ENCODE data around the gene NT5DC4. TPM values are rescaled to one million over a fixed set of nuclear protein-coding genes. Genes with fewer than 3 reads are reported as not detected.

The NT5DC4 gene
- total and polyA plus RNA-seq, 2 experiments from 2014 or later, result 0.79 to 2.7 TPM

- no peak overlapping the region for H2AFZ ChIP-seq
- H3K36me3 ChIP-seq (replicated peaks; ENCODE audit: insufficient read depth, low read depth), result no peaks in the 10 kb centered on the region
- TF ChIP-seq EZH2 (IDR thresholded peaks at IDR 0.05; ENCODE audit: borderline replicate concordance) (no peak), CTCF (IDR thresholded peaks at IDR 0.05; ENCODE audit: poor library complexity) (no peak), EZH2phosphoT487 (IDR thresholded peaks at IDR 0.05; ENCODE audit: low read depth, severe bottlenecking, unreplicated experiment) (no peak)
- no peaks in the 10 kb centered on the region for H3K9me2 ChIP-seq (replicated peaks; ENCODE audit: insufficient read depth)
- no peaks in the 10 kb centered on the region for H3K79me2 ChIP-seq
- peak overlapping the region; percentile 22 for H3K4me2 ChIP-seq
- no peaks in the 10 kb centered on the region for H4K20me1 ChIP-seq (ENCODE audit: insufficient read depth, poor library complexity, severe bottlenecking)
- no peak overlapping the region for H3K4me3 ChIP-seq
- H3K9me3 ChIP-seq (ENCODE audit: low read depth), result no peaks in the 10 kb centered on the region
- peak; percentile 89 for DNase-seq (ENCODE audit: low spot score)
- peak overlapping the region; percentile 90 for H3K27ac ChIP-seq
- WGBS (ENCODE audit: low lambda C conversion rate, missing lambda C conversion rate), result 79% methylated on average over 15 of the region's 15 CpGs
- H3K4me1 ChIP-seq (ENCODE audit: insufficient read depth), result no peaks in the 10 kb centered on the region
- no peaks in the 10 kb centered on the region for H3K27me3 ChIP-seq
Observed at GRCh38 chr2:112725545-112726457, 5.0 kb downstream of the NT5DC4 start.

DNA sequence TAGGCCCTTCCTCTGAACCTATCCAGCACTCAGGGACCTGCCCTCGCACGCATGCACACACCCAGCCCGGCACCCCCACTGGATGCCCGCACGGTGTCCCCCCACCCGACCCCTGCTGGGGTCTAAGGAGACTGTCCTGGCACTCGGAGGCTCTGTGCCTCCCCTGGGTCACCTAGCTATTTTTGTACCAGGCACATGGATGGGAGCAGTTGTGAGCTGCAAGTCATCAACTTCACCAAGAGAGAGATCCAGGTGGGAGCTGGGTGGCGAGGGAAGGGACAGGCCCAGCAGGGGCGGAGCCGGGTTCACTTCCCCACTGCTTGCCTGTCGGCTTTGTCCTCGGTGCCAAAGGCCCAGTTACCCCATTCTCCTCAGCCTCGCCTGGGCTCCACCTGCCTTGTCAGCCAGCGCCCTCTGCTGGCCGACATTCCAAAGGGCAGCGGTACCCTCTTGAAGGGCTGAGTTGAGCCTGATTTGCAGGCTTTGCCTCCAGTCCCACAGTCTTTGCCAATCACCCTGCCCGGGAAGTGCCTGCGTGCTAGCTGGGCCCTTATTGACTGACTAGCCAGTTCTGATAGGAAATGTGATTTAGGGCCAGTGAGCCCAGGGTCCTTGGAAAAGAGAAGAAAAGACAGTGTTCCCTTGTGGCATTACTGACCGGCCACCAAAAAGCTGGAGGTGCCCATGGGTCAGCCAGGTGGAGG lies 5.8 kb downstream of the NT5DC4 start:
- Histone ChIP-seq H3K9me2 (replicated peaks; ENCODE audit: insufficient read depth) (no peaks in the 10 kb centered on the region), H4K20me1 (ENCODE audit: insufficient read depth, poor library complexity, severe bottlenecking) (no peaks in the 10 kb centered on the region), H3K4me3 (no peak overlapping the region), H3K9me3 (ENCODE audit: low read depth) (no peaks in the 10 kb centered on the region), H3K4me1 (ENCODE audit: insufficient read depth) (no peaks in the 10 kb centered on the region), H3K4me2 (peak overlapping the region; percentile 22), H3K27ac (peak overlapping the region; percentile 90), H3K36me3 (replicated peaks; ENCODE audit: insufficient read depth, low read depth) (no peaks in the 10 kb centered on the region), H3K27me3 (no peaks in the 10 kb centered on the region), H3K79me2 (no peaks in the 10 kb centered on the region), H2AFZ (no peak overlapping the region)
- 20% methylated on average over 13 of the region's 19 CpGs for WGBS (ENCODE audit: low lambda C conversion rate, missing lambda C conversion rate)
- TF ChIP-seq CTCF (IDR thresholded peaks at IDR 0.05; ENCODE audit: poor library complexity) (peak; percentile 95), EZH2 (IDR thresholded peaks at IDR 0.05; ENCODE audit: borderline replicate concordance) (no peak)
- DNase-seq (ENCODE audit: low spot score), result peak; percentile 96

DNA sequence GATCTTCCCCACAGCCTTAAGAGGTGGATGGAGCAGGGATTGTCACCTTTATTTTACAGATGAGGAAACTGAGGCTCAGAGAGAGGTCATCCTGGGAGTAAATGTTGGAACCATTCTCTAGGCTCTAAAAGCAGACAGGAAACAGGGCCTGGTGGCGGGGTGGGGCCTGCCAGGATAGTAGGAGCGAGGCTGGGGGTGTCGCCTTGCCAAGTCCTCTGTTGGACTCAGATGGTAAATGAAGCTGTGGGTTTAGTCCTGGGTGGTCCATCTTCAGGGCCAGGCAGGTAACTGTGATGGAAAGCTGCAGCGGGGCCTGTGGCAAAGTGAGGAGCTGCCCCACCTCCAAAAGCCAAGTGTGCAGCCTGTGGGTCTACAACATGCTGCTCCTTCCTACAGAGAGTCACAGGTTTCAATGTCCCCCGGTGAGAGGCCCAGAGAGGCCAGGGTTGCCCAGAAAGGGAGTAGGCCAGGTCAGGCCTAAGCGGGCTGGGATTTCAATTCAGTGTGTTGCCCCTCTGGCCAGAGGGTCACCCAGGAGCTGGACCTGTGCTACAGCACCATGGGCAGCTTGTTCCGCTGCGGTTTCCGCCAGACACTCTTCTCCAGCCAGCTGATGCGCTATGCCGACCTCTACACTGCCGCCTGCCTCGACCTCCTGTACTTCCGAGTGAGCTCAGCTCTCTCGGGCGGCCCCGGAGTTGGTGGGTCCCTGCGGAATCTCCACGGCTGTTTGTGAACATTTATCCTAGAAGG lies 6.6 kb downstream of the NT5DC4 start:
- Histone ChIP-seq H3K27me3 (no peaks in the 10 kb centered on the region), H3K4me1 (ENCODE audit: insufficient read depth) (no peaks in the 10 kb centered on the region), H3K4me2 (no peak overlapping the region), H3K9me2 (replicated peaks; ENCODE audit: insufficient read depth) (no peaks in the 10 kb centered on the region), H3K4me3 (no peak overlapping the region), H3K36me3 (replicated peaks; ENCODE audit: insufficient read depth, low read depth) (no peaks in the 10 kb centered on the region), H4K20me1 (ENCODE audit: insufficient read depth, poor library complexity, severe bottlenecking) (no peaks in the 10 kb centered on the region), H3K79me2 (no peaks in the 10 kb centered on the region), H2AFZ (no peak overlapping the region), H3K9me3 (ENCODE audit: low read depth) (no peaks in the 10 kb centered on the region), H3K27ac (no peak overlapping the region)
- 86% methylated on average over 19 of the region's 19 CpGs for WGBS (ENCODE audit: low lambda C conversion rate, missing lambda C conversion rate)
- no peak for TF ChIP-seq EZH2 (IDR thresholded peaks at IDR 0.05; ENCODE audit: borderline replicate concordance)
- TF ChIP-seq EZH2phosphoT487 (IDR thresholded peaks at IDR 0.05; ENCODE audit: low read depth, severe bottlenecking, unreplicated experiment), result no peak
- no peak for TF ChIP-seq CTCF (IDR thresholded peaks at IDR 0.05; ENCODE audit: poor library complexity)
- no peak for DNase-seq (ENCODE audit: low spot score)
